ENCODE data around the gene SNX13.

- no peak for TF ChIP-seq POLR2A (conservative IDR thresholded peaks at IDR 0.05)
- TF ChIP-seq CEBPB (tag; IDR thresholded peaks at IDR 0.05), result no peak
- TF ChIP-seq CTCF (IDR thresholded peaks at IDR 0.05 in 2 of 3, conservative IDR thresholded peaks at IDR 0.05 in 1 of 3; ENCODE audit: insufficient read depth in 2 of 3, low read depth in 1 of 3, low read length in 3 of 3), result no peak
Measured at GRCh38 chr7:17846935-17847334, 93.4 kb downstream of the SNX13 start.

Data from K562 (cell line).